Suprapubic skin (tissue), 4 donors: ENCODE data around the gene PANK4.
"Not testable (repeated sequence)": the region's sequence is repeated elsewhere in the genome, so short reads cannot be mapped to it uniquely, and the experiment has no call there.

Experiments used
- EP300 ChIP-seq: sonication (generic); formaldehyde crosslinking; IDR thresholded peaks from one replicate; pipeline ENCODE4 v1.6.1; 2017; ENCODE audit warnings: antibody characterized with exemption
- POLR2A ChIP-seq, 2 donors: fragments of 450-650 bp; IDR thresholded peaks; one replicate each; pipeline ENCODE4 v1.6.1; 2017; ENCODE audit warnings: antibody characterized with exemption in 2 of 2, mild to moderate bottlenecking in 2 of 2, moderate library complexity in 2 of 2
- POLR2AphosphoS5 ChIP-seq, 3 donors: sonication (generic); formaldehyde crosslinking; IDR thresholded peaks; one replicate each; pipeline ENCODE4 v1.6.1; 2017; ENCODE audit warnings: antibody characterized with exemption in 3 of 3
- TF ChIP-seq, protein P1 (sequence below), 2 donors: fragments of 200-600 bp in 1 of 2; fragments of 450-650 bp in 1 of 2; sonication (generic) in 1 of 2; IDR thresholded peaks; one replicate each; pipeline ENCODE4 v1.5.1; 2016 to 2019; ENCODE audit warnings: antibody characterized with exemption in 2 of 2, mild to moderate bottlenecking in 1 of 2, moderate library complexity in 1 of 2

DNA sequence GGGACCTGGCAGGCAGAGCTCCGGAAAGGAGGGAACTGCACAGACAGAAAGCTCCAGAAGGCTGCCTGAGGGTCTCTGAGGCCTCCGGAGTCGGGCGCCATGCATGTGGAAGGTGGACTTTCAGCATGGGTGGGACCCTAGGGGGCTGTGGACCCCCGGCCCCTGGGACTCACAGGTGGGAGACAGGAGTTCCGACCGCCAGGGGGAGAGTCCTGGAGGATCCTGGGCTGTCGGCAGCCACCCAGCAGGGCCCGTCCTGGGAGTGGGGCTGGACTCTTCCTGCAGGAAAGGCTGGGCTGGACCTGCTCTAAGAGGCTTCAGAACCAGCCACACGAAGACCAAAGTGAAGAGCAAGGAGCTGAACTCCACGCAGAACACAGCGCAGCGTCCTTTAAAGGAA is 43.3 kb upstream of the PANK4 start:
- TF ChIP-seq, protein P1, sequence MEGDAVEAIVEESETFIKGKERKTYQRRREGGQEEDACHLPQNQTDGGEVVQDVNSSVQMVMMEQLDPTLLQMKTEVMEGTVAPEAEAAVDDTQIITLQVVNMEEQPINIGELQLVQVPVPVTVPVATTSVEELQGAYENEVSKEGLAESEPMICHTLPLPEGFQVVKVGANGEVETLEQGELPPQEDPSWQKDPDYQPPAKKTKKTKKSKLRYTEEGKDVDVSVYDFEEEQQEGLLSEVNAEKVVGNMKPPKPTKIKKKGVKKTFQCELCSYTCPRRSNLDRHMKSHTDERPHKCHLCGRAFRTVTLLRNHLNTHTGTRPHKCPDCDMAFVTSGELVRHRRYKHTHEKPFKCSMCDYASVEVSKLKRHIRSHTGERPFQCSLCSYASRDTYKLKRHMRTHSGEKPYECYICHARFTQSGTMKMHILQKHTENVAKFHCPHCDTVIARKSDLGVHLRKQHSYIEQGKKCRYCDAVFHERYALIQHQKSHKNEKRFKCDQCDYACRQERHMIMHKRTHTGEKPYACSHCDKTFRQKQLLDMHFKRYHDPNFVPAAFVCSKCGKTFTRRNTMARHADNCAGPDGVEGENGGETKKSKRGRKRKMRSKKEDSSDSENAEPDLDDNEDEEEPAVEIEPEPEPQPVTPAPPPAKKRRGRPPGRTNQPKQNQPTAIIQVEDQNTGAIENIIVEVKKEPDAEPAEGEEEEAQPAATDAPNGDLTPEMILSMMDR (IDR thresholded peaks at IDR 0.05), result not testable (repeated sequence)
- not testable (repeated sequence) for TF ChIP-seq POLR2A (IDR thresholded peaks at IDR 0.05); POLR2AphosphoS5 (IDR thresholded peaks at IDR 0.05); EP300
